Measurements from ENCODE around the gene CFAP70. TPM values are rescaled to one million over a fixed set of nuclear protein-coding genes. Genes with fewer than 3 reads are reported as not detected.
"Not testable (repeated sequence)": the region's sequence is repeated elsewhere in the genome, so short reads cannot be mapped to it uniquely, and the experiment has no call there.

The CFAP70 gene
- total RNA-seq = under 1 TPM; 0.58 to 0.71 TPM

DNA sequence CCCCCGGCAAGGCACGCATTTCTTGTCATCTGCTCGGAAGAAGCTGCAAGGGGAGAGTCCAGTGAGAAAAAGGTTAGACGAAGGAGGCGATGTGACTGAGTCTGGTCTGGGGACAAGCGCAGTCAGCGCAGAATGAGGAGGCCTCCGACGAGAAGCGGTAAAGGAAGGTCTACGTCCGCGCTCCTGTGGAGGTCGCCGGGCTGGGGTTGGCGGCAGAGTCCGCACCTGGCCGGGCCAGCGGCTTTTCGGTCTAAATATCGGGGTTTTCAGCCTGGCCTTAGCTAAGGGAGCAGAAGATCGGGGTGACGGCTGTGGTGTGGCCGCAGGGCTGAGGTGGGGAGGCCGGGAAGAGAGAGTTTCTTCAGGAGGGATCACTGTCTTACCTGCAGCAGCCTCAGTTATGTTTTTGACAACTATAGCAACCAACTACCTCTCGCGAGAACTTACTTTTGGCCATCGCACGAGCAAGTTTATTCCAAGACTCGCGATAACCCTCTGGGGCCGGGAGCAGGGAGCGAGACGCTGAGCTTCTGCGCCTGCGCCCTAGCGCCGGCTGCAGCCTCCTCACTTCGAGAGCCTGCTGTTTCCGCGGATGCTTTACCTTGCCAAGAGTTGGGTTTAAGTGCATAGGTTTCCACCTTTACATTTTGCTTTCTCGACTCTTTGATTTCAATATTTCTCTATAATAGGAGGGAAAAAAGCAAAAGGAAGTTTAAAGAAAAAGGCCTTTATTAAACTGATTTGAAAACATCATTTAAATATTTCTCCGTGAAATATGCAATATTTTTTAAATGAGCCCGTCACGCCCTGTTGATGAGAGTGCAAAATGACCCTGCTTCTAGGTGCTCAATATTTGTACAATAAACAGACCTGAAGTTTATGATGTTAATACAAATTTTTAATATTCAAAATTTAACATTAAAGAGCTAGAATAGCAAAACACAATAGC is at the start of gene CFAP70:
Gene CFAP70, minus strand, starts transcription at position 534 of the 949 bp plus-strand sequence. CDS start 4,068 bp downstream, outside the sequence.
- Mint-ChIP-seq H3K9me3 (ENCODE audit: low read depth) (no peaks in the 10 kb centered on the region), H3K4me1 (peaks cover 14% of the 10 kb centered on the region), H3K36me3 (ENCODE audit: low read depth) (peaks cover 7% of the 10 kb centered on the region), H3K4me3 (peak within 1 kb of the TSS; percentile 97), H3K27me3 (no peaks in the 10 kb centered on the region), H3K27ac (peak within 1 kb of the TSS; percentile 84)
- ATAC-seq (peak; percentile 100), DNase-seq (peak; percentile 96)
- CTCF ChIA-PET = interaction anchor here (0.6 to 1.4 kb wide), 7 partner anchors 8 to 253 kb away, joined by 3 read pairs; no protein-coding TSS in a partner anchor
- intact Hi-C loops (cut with DNase I, micrococcal nuclease) = loop anchor here (1.0 to 5.0 kb wide), 9 partner anchors 54 to 268 kb away; partner anchors contain the start of genes ANXA7 (in 2 of the 2), MRPS16 (in 2 of the 2), DNAJC9 (in 1 of the 2) and ECD (in 1 of the 2)
- POLR2A ChIA-PET = no interaction called here

DNA sequence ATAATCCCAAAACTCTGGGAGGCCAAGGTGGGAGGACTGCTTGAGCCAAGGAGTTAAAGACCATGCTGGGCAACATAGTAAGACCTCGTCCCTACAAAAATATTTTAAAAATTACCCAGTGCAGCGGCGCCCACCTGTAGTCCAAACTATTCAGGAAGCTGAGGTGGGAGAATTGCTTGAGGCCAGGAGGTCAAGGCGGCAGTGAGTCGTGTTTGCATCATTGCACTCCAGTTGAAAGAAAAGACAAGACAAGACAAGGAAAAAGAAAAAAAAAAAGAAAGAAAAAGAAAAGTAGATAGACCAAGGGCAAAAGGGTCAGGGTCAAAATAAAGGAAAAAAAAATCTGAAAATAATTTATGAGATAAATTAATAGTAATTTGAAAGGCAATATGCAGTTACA is 49.4 kb upstream of the CFAP70 start:
- CTCF ChIA-PET = interaction anchor here (1.4 kb wide), 1 partner anchor 122 kb away, joined by 3 read pairs; no protein-coding TSS in a partner anchor
- Mint-ChIP-seq H3K4me1 (peaks cover 62% of the 10 kb centered on the region), H3K27ac (no peak overlapping the region), H3K4me3 (no peak overlapping the region), H3K9me3 (ENCODE audit: low read depth) (no peaks in the 10 kb centered on the region), H3K27me3 (no peaks in the 10 kb centered on the region), H3K36me3 (ENCODE audit: low read depth) (peaks cover 30% of the 10 kb centered on the region)
- DNase-seq (no peak), ATAC-seq (no peak)
- intact Hi-C loops (cut with DNase I, micrococcal nuclease) = no loop called here
- POLR2A ChIA-PET = no interaction called here

DNA sequence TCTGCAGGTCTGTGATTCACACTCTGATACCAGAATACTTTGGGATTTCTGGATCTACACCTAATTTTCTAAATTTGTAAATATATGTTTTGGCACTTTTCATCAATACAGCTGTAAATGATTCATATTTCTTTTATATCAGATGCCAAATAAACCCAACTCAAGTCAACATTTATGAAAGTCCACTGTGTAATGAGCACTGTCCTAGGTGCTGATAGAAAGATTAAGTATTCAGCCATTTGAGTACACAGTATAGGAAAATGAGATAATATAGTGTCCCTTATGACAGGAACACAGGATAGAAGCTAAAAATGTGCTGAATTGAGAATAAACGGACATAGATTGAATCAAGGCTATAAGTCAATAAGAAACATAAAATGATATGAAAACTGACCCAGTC is 48.8 kb upstream of the CFAP70 start:
- H3K36me3 Mint-ChIP-seq (ENCODE audit: low read depth) = peaks cover 28% of the 10 kb centered on the region
- ATAC-seq = no peak
- ChIA-PET POLR2A (no interaction called here), CTCF (no interaction called here)
- no peak for DNase-seq
- H3K27ac Mint-ChIP-seq = no peak overlapping the region
- peaks cover 58% of the 10 kb centered on the region for H3K4me1 Mint-ChIP-seq
- no peaks in the 10 kb centered on the region for H3K9me3 Mint-ChIP-seq (ENCODE audit: low read depth)
- H3K27me3 Mint-ChIP-seq = no peaks in the 10 kb centered on the region
- intact Hi-C loops (cut with DNase I, micrococcal nuclease) = no loop called here
- H3K4me3 Mint-ChIP-seq = no peak overlapping the region

DNA sequence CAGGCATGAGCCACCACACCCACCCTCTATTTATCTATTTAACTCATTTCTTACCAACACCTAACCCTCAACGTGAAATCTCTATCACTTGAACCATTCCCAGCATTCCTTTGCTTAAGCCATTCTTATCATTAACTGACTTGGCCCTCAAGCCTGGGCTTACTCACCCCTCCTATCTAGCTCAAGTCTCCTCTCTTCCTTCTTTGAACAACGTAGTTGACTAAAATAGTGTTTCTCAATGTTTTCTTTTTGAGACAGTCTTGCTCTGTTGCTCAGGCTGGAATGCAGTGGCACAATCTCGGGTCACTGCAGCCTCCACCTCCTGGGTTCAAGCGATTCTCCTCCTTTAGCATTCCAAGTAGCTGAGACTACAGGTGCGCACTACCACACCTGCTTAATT is 48.2 kb upstream of the CFAP70 start:
- H3K27ac Mint-ChIP-seq = no peak overlapping the region
- no peak overlapping the region for H3K4me3 Mint-ChIP-seq
- peaks cover 52% of the 10 kb centered on the region for H3K4me1 Mint-ChIP-seq
- intact Hi-C loops (cut with DNase I, micrococcal nuclease) = no loop called here
- H3K36me3 Mint-ChIP-seq (ENCODE audit: low read depth) = peaks cover 28% of the 10 kb centered on the region
- H3K27me3 Mint-ChIP-seq = no peaks in the 10 kb centered on the region
- DNase-seq = no peak
- POLR2A ChIA-PET = no interaction called here
- ATAC-seq = no peak
- no peaks in the 10 kb centered on the region for H3K9me3 Mint-ChIP-seq (ENCODE audit: low read depth)
- CTCF ChIA-PET = interaction anchor here (0.6 kb wide), 1 partner anchor 146 kb away, joined by 3 read pairs; no protein-coding TSS in a partner anchor

DNA sequence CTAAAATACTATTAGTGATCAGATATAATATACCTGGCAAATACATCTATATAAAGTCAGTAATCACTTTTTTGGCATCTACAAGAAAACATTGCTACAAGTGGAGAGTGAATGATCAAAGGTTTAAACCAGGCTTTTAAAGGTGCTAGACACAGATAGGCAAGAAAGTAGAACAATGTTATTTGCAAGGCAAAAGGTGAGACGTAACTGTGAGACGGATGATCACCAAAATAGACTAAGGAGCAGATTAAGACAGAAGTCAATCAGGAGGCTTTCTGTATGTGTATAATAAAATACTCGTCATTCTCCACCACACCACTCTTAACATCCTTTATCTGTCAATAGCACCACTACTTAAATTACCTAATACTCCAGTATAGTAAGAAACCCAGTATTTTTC is 46.9 kb upstream of the CFAP70 start:
- H3K4me1 Mint-ChIP-seq = peaks cover 41% of the 10 kb centered on the region

DNA sequence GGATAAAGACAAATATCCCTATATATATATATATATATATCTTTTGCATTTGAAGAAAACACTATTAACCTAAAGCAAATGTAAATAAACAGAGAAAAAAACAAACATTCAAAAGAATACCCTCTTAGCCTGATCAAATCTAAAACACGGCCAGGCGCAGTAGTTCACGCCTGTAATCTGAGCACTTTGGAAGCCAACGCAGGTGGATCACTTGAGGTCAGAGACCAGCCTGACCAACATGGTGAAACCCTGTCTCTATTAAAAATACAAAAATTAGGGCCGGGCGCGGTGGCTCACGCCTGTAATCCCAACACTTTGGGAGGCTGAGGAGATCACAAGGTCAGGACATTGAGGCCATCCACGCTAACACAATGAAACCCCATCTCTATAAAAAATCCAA is 46.0 kb upstream of the CFAP70 start:
- no peaks in the 10 kb centered on the region for H3K9me3 Mint-ChIP-seq (ENCODE audit: low read depth)
- H3K4me1 Mint-ChIP-seq = peaks cover 34% of the 10 kb centered on the region
- peaks cover 22% of the 10 kb centered on the region for H3K36me3 Mint-ChIP-seq (ENCODE audit: low read depth)
- H3K27ac Mint-ChIP-seq = no peak overlapping the region
- ATAC-seq = no peak
- H3K4me3 Mint-ChIP-seq = no peak overlapping the region
- H3K27me3 Mint-ChIP-seq = no peaks in the 10 kb centered on the region
- no peak for DNase-seq
- ChIA-PET POLR2A (no interaction called here), CTCF (no interaction called here)
- intact Hi-C loops (cut with DNase I, micrococcal nuclease) = no loop called here

More for the DNA sequence above, 46.9 kb upstream of the CFAP70 start:
- intact Hi-C loops (cut with DNase I, micrococcal nuclease) = no loop called here
- H3K27me3 Mint-ChIP-seq = no peaks in the 10 kb centered on the region
- no peak for DNase-seq
- ATAC-seq = no peak
- H3K9me3 Mint-ChIP-seq (ENCODE audit: low read depth) = no peaks in the 10 kb centered on the region
- H3K4me3 Mint-ChIP-seq = no peak overlapping the region
- H3K36me3 Mint-ChIP-seq (ENCODE audit: low read depth) = peaks cover 28% of the 10 kb centered on the region
- ChIA-PET CTCF (no interaction called here), POLR2A (interaction anchor here (0.6 kb wide), 1 partner anchor 153 kb away, joined by 4 read pairs; the partner anchor contains the start of gene MRPS16)
- H3K27ac Mint-ChIP-seq = no peak overlapping the region

DNA sequence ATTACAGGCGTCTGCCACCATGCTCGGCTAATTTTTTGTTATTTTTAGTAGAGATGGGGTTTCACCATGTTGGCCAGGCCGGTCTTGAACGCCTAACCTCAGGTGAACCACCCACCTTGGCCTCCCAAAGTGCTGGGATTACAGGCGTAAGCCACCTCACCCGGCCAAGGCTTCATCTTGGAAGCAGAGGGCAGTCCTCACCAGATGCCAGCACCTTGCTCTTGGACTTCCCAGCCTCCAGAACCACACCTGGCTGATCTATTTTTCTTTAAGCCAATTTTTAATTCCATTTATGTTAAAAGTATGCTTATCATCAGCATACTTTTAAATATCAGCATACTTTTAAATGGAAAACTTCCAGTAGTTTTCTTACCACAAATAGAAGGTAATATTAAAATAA is 43.0 kb upstream of the CFAP70 start:
- Mint-ChIP-seq H3K4me1 (peaks cover 9% of the 10 kb centered on the region), H3K4me3 (no peak overlapping the region), H3K27me3 (no peaks in the 10 kb centered on the region), H3K27ac (no peak overlapping the region), H3K9me3 (ENCODE audit: low read depth) (no peaks in the 10 kb centered on the region), H3K36me3 (ENCODE audit: low read depth) (peaks cover 5% of the 10 kb centered on the region)
- CTCF ChIA-PET = interaction anchor here (0.6 to 0.7 kb wide), 2 partner anchors 27 to 136 kb away, joined by 3 read pairs; no protein-coding TSS in a partner anchor
- DNase-seq = no peak
- intact Hi-C loops (cut with DNase I, micrococcal nuclease) = no loop called here
- POLR2A ChIA-PET = no interaction called here
- ATAC-seq = no peak

DNA sequence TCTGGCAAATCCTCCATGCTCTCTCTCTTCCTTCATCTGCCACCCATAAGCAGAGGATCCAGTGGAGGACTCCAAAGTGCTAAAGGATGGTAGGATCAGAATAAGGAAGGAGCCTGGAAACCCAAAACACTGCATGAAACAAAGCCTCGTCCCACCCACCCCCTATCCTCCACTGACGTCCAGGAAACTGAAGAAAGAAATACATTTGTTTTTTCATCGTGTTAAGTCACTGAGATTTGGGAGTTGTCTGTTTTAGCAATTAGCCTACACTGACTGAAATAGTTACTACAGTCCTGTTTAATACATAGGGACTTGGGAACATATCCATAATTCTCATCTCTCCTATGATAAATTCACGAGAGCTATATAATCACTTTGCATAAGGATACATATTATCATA is 40.4 kb upstream of the CFAP70 start:
- intact Hi-C loops (cut with DNase I, micrococcal nuclease) = no loop called here
- Mint-ChIP-seq H3K9me3 (ENCODE audit: low read depth) (no peaks in the 10 kb centered on the region), H3K36me3 (ENCODE audit: low read depth) (peaks cover 21% of the 10 kb centered on the region), H3K27me3 (no peaks in the 10 kb centered on the region), H3K4me1 (peaks cover 2% of the 10 kb centered on the region), H3K4me3 (no peak overlapping the region), H3K27ac (no peak overlapping the region)
- POLR2A ChIA-PET = interaction anchor here (0.7 to 0.9 kb wide), 2 partner anchors 16 to 665 kb away, joined by 3 to 4 read pairs; no protein-coding TSS in a partner anchor
- ATAC-seq (no peak), DNase-seq (no peak)
- CTCF ChIA-PET = no interaction called here

DNA sequence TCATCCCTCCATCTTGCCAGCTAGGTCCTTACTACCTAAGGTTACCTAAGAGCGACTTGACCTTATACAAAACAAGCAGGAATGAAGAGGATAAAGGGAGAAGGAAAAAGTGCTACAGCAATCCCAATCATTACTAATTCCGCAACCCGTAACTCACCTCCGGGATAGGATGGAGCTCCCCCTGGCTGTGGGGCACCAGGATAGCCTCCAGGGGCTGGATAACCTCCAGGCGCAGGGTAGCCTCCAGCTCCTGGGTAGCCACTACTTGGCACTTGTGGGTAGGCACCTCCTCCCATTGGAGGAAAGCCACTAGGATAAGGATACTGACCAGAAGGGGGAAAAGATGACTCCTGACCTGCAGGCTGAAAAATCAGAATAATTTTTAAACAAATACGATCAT is 39.4 kb upstream of the CFAP70 start:
- POLR2A ChIA-PET = interaction anchor here (0.5 to 0.6 kb wide), 2 partner anchors 157 to 704 kb away, joined by 3 read pairs; no protein-coding TSS in a partner anchor
- DNase-seq (no peak), ATAC-seq (no peak)
- Mint-ChIP-seq H3K4me3 (no peak overlapping the region), H3K27me3 (no peaks in the 10 kb centered on the region), H3K36me3 (ENCODE audit: low read depth) (peaks cover 28% of the 10 kb centered on the region), H3K27ac (no peak overlapping the region), H3K4me1 (peaks cover 3% of the 10 kb centered on the region), H3K9me3 (ENCODE audit: low read depth) (peaks cover 3% of the 10 kb centered on the region)
- intact Hi-C loops (cut with DNase I, micrococcal nuclease) = no loop called here
- CTCF ChIA-PET = interaction anchor here (0.5 to 1.1 kb wide), 3 partner anchors 8 to 35 kb away, joined by 3 to 6 read pairs (median 3); no protein-coding TSS in a partner anchor

DNA sequence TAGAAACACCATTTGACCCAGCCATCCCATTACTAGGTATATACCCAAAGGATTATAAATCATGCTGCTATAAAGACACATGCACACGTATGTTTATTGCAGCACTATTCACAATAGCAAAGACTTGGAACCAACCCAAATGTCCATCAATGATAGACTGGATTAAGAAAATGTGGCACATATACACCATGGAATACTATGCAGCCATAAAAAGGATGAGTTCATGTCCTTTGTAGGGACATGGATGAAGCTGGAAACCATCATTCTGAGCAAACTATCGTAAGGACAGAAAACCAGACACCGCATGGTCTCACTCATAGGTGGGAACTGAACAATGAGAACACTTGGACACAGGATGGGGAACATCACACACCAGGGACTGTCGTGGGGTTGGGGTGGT is 35.7 kb upstream of the CFAP70 start:
- DNase-seq, POLR2A ChIA-PET, CTCF ChIA-PET: not testable (repeated sequence)

DNA sequence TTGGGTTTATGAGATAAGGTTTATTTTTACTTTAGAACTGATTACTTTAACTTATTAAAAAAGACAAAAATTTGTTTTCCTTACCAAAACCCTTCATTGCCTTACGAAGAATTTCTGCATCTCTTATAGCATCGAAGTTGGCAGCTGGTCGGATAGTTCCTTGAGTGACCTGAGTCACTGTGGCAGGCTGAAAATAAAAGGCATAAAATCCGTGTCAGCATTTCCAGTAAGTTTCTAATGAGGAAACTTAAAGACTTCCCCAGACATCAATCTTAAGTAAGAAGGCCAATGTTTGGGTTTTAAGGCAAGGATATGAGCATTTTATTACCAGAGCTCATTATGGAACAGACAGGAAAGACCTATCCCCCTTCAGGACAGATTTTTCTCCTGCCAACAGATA is 29.6 kb upstream of the CFAP70 start:
- H3K4me3 Mint-ChIP-seq = no peak overlapping the region
- no peak overlapping the region for H3K27ac Mint-ChIP-seq
- H3K36me3 Mint-ChIP-seq (ENCODE audit: low read depth) = peaks cover 51% of the 10 kb centered on the region
- H3K4me1 Mint-ChIP-seq = peaks cover 2% of the 10 kb centered on the region
- no peaks in the 10 kb centered on the region for H3K27me3 Mint-ChIP-seq
- CTCF ChIA-PET = no interaction called here
- ATAC-seq (no peak), DNase-seq (no peak)
- POLR2A ChIA-PET = no interaction called here
- H3K9me3 Mint-ChIP-seq (ENCODE audit: low read depth) = no peaks in the 10 kb centered on the region
- intact Hi-C loops (cut with DNase I, micrococcal nuclease) = no loop called here

More for the DNA sequence above, 35.7 kb upstream of the CFAP70 start:
- H3K4me3 Mint-ChIP-seq; H3K27me3 Mint-ChIP-seq; H3K27ac Mint-ChIP-seq; H3K4me1 Mint-ChIP-seq; H3K9me3 Mint-ChIP-seq (ENCODE audit: low read depth); intact Hi-C loops (cut with DNase I, micrococcal nuclease); ATAC-seq: not testable (repeated sequence)
- H3K36me3 Mint-ChIP-seq (ENCODE audit: low read depth) = peaks cover 39% of the 10 kb centered on the region

DNA sequence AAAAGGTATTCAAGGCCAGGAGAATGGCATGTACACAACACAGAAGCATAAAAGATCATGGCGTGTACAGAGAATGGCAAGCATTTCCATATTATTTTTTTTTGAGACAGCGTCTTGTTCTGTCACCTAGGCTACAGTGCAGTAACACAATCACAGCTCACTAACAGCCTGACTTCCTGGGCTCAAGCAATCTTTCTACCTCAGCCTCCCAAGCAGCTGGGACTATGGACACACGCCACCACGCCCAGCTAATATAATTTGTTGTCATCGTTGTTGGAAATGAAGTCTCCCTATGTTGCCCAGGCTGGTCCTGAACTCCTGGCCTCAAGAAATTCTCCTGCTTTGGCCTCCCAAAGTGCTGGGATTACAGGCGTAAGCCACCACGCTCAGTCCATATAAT is 27.9 kb upstream of the CFAP70 start:
- no peaks in the 10 kb centered on the region for H3K27me3 Mint-ChIP-seq
- DNase-seq = no peak
- POLR2A ChIA-PET = no interaction called here
- H3K36me3 Mint-ChIP-seq (ENCODE audit: low read depth) = peaks cover 59% of the 10 kb centered on the region
- no peak overlapping the region for H3K4me3 Mint-ChIP-seq
- CTCF ChIA-PET = no interaction called here
- H3K4me1 Mint-ChIP-seq = no peaks in the 10 kb centered on the region
- no peak for ATAC-seq
- intact Hi-C loops (cut with DNase I, micrococcal nuclease) = no loop called here
- no peak overlapping the region for H3K27ac Mint-ChIP-seq
- H3K9me3 Mint-ChIP-seq (ENCODE audit: low read depth) = no peaks in the 10 kb centered on the region

Data from activated CD4-positive, alpha-beta T cell treated with anti-CD3 and anti-CD28 coated beads for 36 hours (primary cell).